ENCODE measurements around the gene SLC36A3.
"Not testable (repeated sequence)": the region's sequence is repeated elsewhere in the genome, so short reads cannot be mapped to it uniquely, and the experiment has no call there.

SLC36A3 gene

GRCh38 chr5:151258816-151259215 lies 44.8 kb downstream of the SLC36A3 start:
- no peak overlapping the region for H3K4me3 ChIP-seq (ENCODE audit: low read depth, low read length)
- TF ChIP-seq CTCF (IDR thresholded peaks at IDR 0.05; ENCODE audit: low read depth, low read length): no peak
- DNase-seq (ENCODE audit: low read depth, low spot score): no peak
- in situ Hi-C loops (cut with HindIII; ENCODE audit: low sequenced_read_pairs): no loop called here

GRCh38 chr5:151258201-151258611 lies 45.4 kb downstream of the SLC36A3 start:
- in situ Hi-C loops (cut with HindIII; ENCODE audit: low sequenced_read_pairs): no loop called here
- no peak for TF ChIP-seq CTCF (IDR thresholded peaks at IDR 0.05; ENCODE audit: low read depth, low read length)
- no peak for DNase-seq (ENCODE audit: low read depth, low spot score)
- H3K4me3 ChIP-seq (ENCODE audit: low read depth, low read length): no peak overlapping the region

- DNase-seq (ENCODE audit: low read depth, low spot score): no peak
Observed at GRCh38 chr5:151257731-151258181, 45.8 kb downstream of the SLC36A3 start.

GRCh38 chr5:151255621-151256286 lies 47.8 kb downstream of the SLC36A3 start:
- H3K4me3 ChIP-seq (ENCODE audit: low read depth, low read length): no peak overlapping the region
- in situ Hi-C loops (cut with HindIII; ENCODE audit: low sequenced_read_pairs): no loop called here
- TF ChIP-seq CTCF (IDR thresholded peaks at IDR 0.05; ENCODE audit: low read depth, low read length): no peak
- no peak for DNase-seq (ENCODE audit: low read depth, low spot score)

More at GRCh38 chr5:151257731-151258181, 45.8 kb downstream of the SLC36A3 start:
- TF ChIP-seq CTCF (IDR thresholded peaks at IDR 0.05; ENCODE audit: low read depth, low read length): no peak
- no peak overlapping the region for H3K4me3 ChIP-seq (ENCODE audit: low read depth, low read length)
- in situ Hi-C loops (cut with HindIII; ENCODE audit: low sequenced_read_pairs): no loop called here

- in situ Hi-C loops (cut with HindIII; ENCODE audit: low sequenced_read_pairs); DNase-seq (ENCODE audit: low read depth, low spot score); H3K4me3 ChIP-seq (ENCODE audit: low read depth, low read length): not testable (repeated sequence)
Observed at GRCh38 chr5:151254990-151255389, 48.6 kb downstream of the SLC36A3 start.

GRCh38 chr5:151254556-151254955 lies 49.0 kb downstream of the SLC36A3 start:
- H3K4me3 ChIP-seq (ENCODE audit: low read depth, low read length): no peak overlapping the region
- no peak for TF ChIP-seq CTCF (IDR thresholded peaks at IDR 0.05; ENCODE audit: low read depth, low read length)
- in situ Hi-C loops (cut with HindIII; ENCODE audit: low sequenced_read_pairs): no loop called here
- no peak for DNase-seq (ENCODE audit: low read depth, low spot score)

GRCh38 chr5:151253605-151253950 lies 50.0 kb downstream of the SLC36A3 start:
- in situ Hi-C loops (cut with HindIII; ENCODE audit: low sequenced_read_pairs): no loop called here
- TF ChIP-seq CTCF (IDR thresholded peaks at IDR 0.05; ENCODE audit: low read depth, low read length): no peak

More at GRCh38 chr5:151253605-151253950, 50.0 kb downstream of the SLC36A3 start:
- no peak for DNase-seq (ENCODE audit: low read depth, low spot score)
- H3K4me3 ChIP-seq (ENCODE audit: low read depth, low read length): peak overlapping the region; percentile 64

All from astrocyte of the spinal cord (primary cell).